Large intestine (tissue), 3 donors: ENCODE measurements around the gene JDP2. TPM values are rescaled to one million over a fixed set of nuclear protein-coding genes. Genes with fewer than 3 reads are reported as not detected.

Source experiments
- DNase-seq, 2 donors: peaks; one replicate each; pipeline versions ENCODE4 v3.0.0 to v3.0.0-alpha.2; 2013
- H3K27ac ChIP-seq: one replicate; pipeline ENCODE4 v1.5.1; 2013; ENCODE audit warnings: low read length
- H3K27me3 ChIP-seq: 2 replicates; pipeline ENCODE4 v1.6.1; 2013; ENCODE audit warnings: low read length; ENCODE audit not compliant: control insufficient read depth, insufficient read depth
- H3K36me3 ChIP-seq: 2 replicates; pipeline ENCODE4 v1.6.1; 2013; ENCODE audit warnings: low read length; ENCODE audit not compliant: control insufficient read depth, insufficient read depth
- H3K4me1 ChIP-seq: one replicate; pipeline ENCODE4 v1.6.1; 2013; ENCODE audit warnings: low read length; ENCODE audit not compliant: control insufficient read depth, insufficient read depth
- H3K4me3 ChIP-seq: one replicate; pipeline ENCODE4 v1.5.1; 2013; ENCODE audit warnings: low read length
- H3K9me3 ChIP-seq: one replicate; pipeline ENCODE4 v1.6.1; 2013; ENCODE audit warnings: mild to moderate bottlenecking, low read depth, low read length, moderate library complexity; ENCODE audit not compliant: control insufficient read depth
- WGBS: methylation state at CpG from one replicate; pipeline ENCODE4 v1.1.5; 2013; ENCODE audit warnings: low lambda C conversion rate; ENCODE audit not compliant: insufficient coverage; 5-methylcytosine and 5-hydroxymethylcytosine counted together
- polyA plus RNA-seq: library from polyadenylated mRNA; unstranded; fragments of 120-200 nt; gene quantifications from one replicate; pipeline ENCODE4 v1.2.1, GENCODE V29; 2013

Gene JDP2
- polyA plus RNA-seq, 1 donor, result 30.0 TPM

GRCh38 chr14:75482366-75482765 lies 54.5 kb downstream of the JDP2 start:
- Histone ChIP-seq H3K4me1 (peaks cover 6% of the 10 kb centered on the region), H3K27me3 (no peaks in the 10 kb centered on the region), H3K4me3 (no peak overlapping the region), H3K36me3 (no peaks in the 10 kb centered on the region), H3K9me3 (no peaks in the 10 kb centered on the region), H3K27ac (no peak overlapping the region)
- WGBS, result no CpG with 5 or more reads among the region's 4 CpGs
- DNase-seq, result no peak

GRCh38 chr14:75484711-75485429 lies 57.0 kb downstream of the JDP2 start:
- Histone ChIP-seq H3K4me3 (no peak overlapping the region), H3K4me1 (peaks cover 6% of the 10 kb centered on the region), H3K9me3 (no peaks in the 10 kb centered on the region), H3K27me3 (no peaks in the 10 kb centered on the region), H3K36me3 (no peaks in the 10 kb centered on the region), H3K27ac (peak overlapping the region; percentile 66)
- no CpG with 5 or more reads among the region's 4 CpGs for WGBS
- DNase-seq, result peak in 1 of 2 donors; percentile 39

GRCh38 chr14:75486318-75486717 lies 58.5 kb downstream of the JDP2 start:
- Histone ChIP-seq H3K27ac (no peak overlapping the region), H3K27me3 (no peaks in the 10 kb centered on the region), H3K4me1 (no peaks in the 10 kb centered on the region), H3K36me3 (no peaks in the 10 kb centered on the region), H3K4me3 (no peak overlapping the region), H3K9me3 (no peaks in the 10 kb centered on the region)
- WGBS, result no CpG with 5 or more reads among the region's 1 CpG
- no peak for DNase-seq

GRCh38 chr14:75487155-75487671 lies 59.4 kb downstream of the JDP2 start:
- Histone ChIP-seq H3K4me3 (no peak overlapping the region), H3K27ac (no peak overlapping the region), H3K27me3 (no peaks in the 10 kb centered on the region), H3K4me1 (no peaks in the 10 kb centered on the region), H3K36me3 (no peaks in the 10 kb centered on the region), H3K9me3 (no peaks in the 10 kb centered on the region)
- no peak for DNase-seq
- WGBS, result no CpG with 5 or more reads among the region's 7 CpGs

GRCh38 chr14:75489480-75489837 lies 61.6 kb downstream of the JDP2 start:
- Histone ChIP-seq H3K4me3 (no peak overlapping the region), H3K9me3 (no peaks in the 10 kb centered on the region), H3K4me1 (no peaks in the 10 kb centered on the region), H3K27me3 (no peaks in the 10 kb centered on the region), H3K36me3 (no peaks in the 10 kb centered on the region), H3K27ac (no peak overlapping the region)
- WGBS, result no CpG with 5 or more reads among the region's 6 CpGs
- DNase-seq, result no peak

- Histone ChIP-seq H3K36me3 (no peaks in the 10 kb centered on the region), H3K9me3 (no peaks in the 10 kb centered on the region), H3K27me3 (no peaks in the 10 kb centered on the region), H3K4me3 (no peak overlapping the region), H3K27ac (no peak overlapping the region), H3K4me1 (no peaks in the 10 kb centered on the region)
- no CpG with 5 or more reads among the region's 14 CpGs for WGBS
- DNase-seq, result no peak
Observed at GRCh38 chr14:75491376-75491978, 63.7 kb downstream of the JDP2 start.

GRCh38 chr14:75492832-75493591 lies 65.2 kb downstream of the JDP2 start:
- Histone ChIP-seq H3K4me3 (no peak overlapping the region), H3K9me3 (no peaks in the 10 kb centered on the region), H3K4me1 (no peaks in the 10 kb centered on the region), H3K36me3 (no peaks in the 10 kb centered on the region), H3K27ac (no peak overlapping the region), H3K27me3 (no peaks in the 10 kb centered on the region)
- WGBS, result no CpG with 5 or more reads among the region's 9 CpGs
- no peak for DNase-seq

GRCh38 chr14:75493592-75494087 lies 65.8 kb downstream of the JDP2 start:
- no peaks in the 10 kb centered on the region for H3K27me3 ChIP-seq
- no CpG with 5 or more reads among the region's 8 CpGs for WGBS
- no peaks in the 10 kb centered on the region for H3K36me3 ChIP-seq
- DNase-seq, result no peak
- H3K4me3 ChIP-seq, result no peak overlapping the region
- no peaks in the 10 kb centered on the region for H3K9me3 ChIP-seq
- H3K27ac ChIP-seq, result no peak overlapping the region
- no peaks in the 10 kb centered on the region for H3K4me1 ChIP-seq

- Histone ChIP-seq H3K36me3 (no peaks in the 10 kb centered on the region), H3K4me3 (no peak overlapping the region), H3K9me3 (no peaks in the 10 kb centered on the region), H3K4me1 (no peaks in the 10 kb centered on the region), H3K27ac (no peak overlapping the region), H3K27me3 (no peaks in the 10 kb centered on the region)
- 100% methylated on average over 1 of the region's 5 CpGs for WGBS
- DNase-seq, result no peak
Observed at GRCh38 chr14:75494896-75495295, 67.1 kb downstream of the JDP2 start.

- no peaks in the 10 kb centered on the region for H3K9me3 ChIP-seq
- no peaks in the 10 kb centered on the region for H3K36me3 ChIP-seq
- H3K27me3 ChIP-seq, result no peaks in the 10 kb centered on the region
- no peak overlapping the region for H3K4me3 ChIP-seq
- DNase-seq, result no peak
- no peak overlapping the region for H3K27ac ChIP-seq
- H3K4me1 ChIP-seq, result no peaks in the 10 kb centered on the region
- 85% methylated on average over 3 of the region's 3 CpGs for WGBS
Observed at GRCh38 chr14:75495399-75495798, 67.6 kb downstream of the JDP2 start.
